Stimulated activated CD4-positive, alpha-beta T cell treated with anti-CD3 and anti-CD28 coated beads, Interleukin-12 subunit alpha, Interleukin-12 subunit beta, amount 100 ng/mL, for 4 hours (primary cell): ENCODE data around the gene RLN2.

Source experiments
- DNase-seq: peaks from one replicate; pipeline ENCODE4 v3.0.0-alpha.2; 2020

RLN2 gene

GRCh38 chr9:5264219-5264595, 40.3 kb downstream of the RLN2 start:
- no peak for DNase-seq

GRCh38 chr9:5263351-5264218, 40.9 kb downstream of the RLN2 start:
- no peak for DNase-seq
